ENCODE data around the gene TNFRSF13B. TPM values are rescaled to one million over a fixed set of nuclear protein-coding genes. Genes with fewer than 3 reads are reported as not detected.
"Not testable (repeated sequence)": the region's sequence is repeated elsewhere in the genome, so short reads cannot be mapped to it uniquely, and the experiment has no call there.

The TNFRSF13B gene
- total RNA-seq, 1 experiment from 2014 or later: not detected

DNA sequence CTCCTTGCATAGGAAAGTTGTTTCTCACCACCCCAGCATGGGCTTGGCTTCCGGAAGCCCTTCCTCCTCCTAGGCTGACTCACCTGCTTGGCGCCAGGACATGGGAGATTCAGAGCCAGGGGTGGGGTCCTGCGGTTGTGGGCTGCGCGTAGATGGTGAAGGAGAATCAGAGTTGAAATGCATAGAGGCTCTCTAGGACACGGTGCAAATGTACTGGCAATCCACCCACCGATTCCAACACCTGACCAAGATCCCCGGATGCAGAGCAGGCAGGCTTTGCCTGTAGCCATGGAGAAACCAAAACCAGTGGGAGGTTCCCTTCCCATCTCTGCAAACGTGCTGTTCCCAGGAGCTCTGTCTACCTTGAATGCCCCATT lies 42.8 kb upstream of the TNFRSF13B start:
- H3K9me2 ChIP-seq (ENCODE audit: insufficient read depth); CTCF ChIA-PET; RAD21 ChIA-PET (ENCODE audit: low non-redundant PET in 1 of 2, low total read pairs in 2 of 2, uncharacterized antibody in 2 of 2, unreplicated experiment in 2 of 2); H3K36me3 ChIP-seq (ENCODE audit: control insufficient read depth in 1 of 2, insufficient read depth in 2 of 2, low read length in 2 of 2); intact Hi-C loops (cut with micrococcal nuclease); H4K20me1 ChIP-seq (ENCODE audit: insufficient read depth); H2AFZ ChIP-seq (ENCODE audit: low read depth, low read length, poor library complexity, severe bottlenecking); BruUV-seq (replicated peaks); H3K27me3 ChIP-seq (ENCODE audit: insufficient read depth, low read length); H3K9me3 ChIP-seq (ENCODE audit: control insufficient read depth in 1 of 2, insufficient read depth in 1 of 2, low read depth in 1 of 2, low read length in 2 of 2); H3K79me2 ChIP-seq (ENCODE audit: insufficient read depth, low read length): not testable (repeated sequence)
- Histone ChIP-seq H3K4me3 (replicated peaks in 1 of 2; ENCODE audit: low read depth in 1 of 2, low read length in 2 of 2) (peak overlapping the region; percentile 20 to 40), H3K9ac (ENCODE audit: low read length) (peak overlapping the region; percentile 73), H3K4me1 (ENCODE audit: control insufficient read depth in 1 of 2, insufficient read depth in 2 of 2, low read length in 2 of 2) (peaks cover 55 to 76% of the 10 kb centered on the region in 2 experiments), H3K4me2 (ENCODE audit: low read length) (peak overlapping the region; percentile 60), H3K27ac (ENCODE audit: low read depth, low read length) (peak overlapping the region; percentile 71)
- TF ChIP-seq CBX3 (IDR thresholded peaks at IDR 0.05; ENCODE audit: low read depth): peak; percentile 37
- peak; percentile 23 for TF ChIP-seq TCF7L2 (IDR thresholded peaks at IDR 0.05; ENCODE audit: borderline replicate concordance, extremely low read depth, insufficient read depth, insufficient read length)
- peak; percentile 88 for TF ChIP-seq SP1 (IDR thresholded peaks at IDR 0.05; ENCODE audit: low read depth)
- TF ChIP-seq, protein P1, sequence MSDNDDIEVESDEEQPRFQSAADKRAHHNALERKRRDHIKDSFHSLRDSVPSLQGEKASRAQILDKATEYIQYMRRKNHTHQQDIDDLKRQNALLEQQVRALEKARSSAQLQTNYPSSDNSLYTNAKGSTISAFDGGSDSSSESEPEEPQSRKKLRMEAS (IDR thresholded peaks at IDR 0.05): peak; percentile 72
- TF ChIP-seq POLR2AphosphoS5 (IDR thresholded peaks at IDR 0.05; ENCODE audit: low read depth, low read length): peak; percentile 37; the same call in 1 of the 2 replicates
- POLR2A ChIA-PET: interaction anchor here (3.5 kb wide), 1 partner anchor 13 kb away, joined by 19 read pairs; no protein-coding TSS in a partner anchor
- DNase-seq (ENCODE audit: low read depth, low spot score): peak; percentile 80
- peak; percentile 35 for ATAC-seq

DNA sequence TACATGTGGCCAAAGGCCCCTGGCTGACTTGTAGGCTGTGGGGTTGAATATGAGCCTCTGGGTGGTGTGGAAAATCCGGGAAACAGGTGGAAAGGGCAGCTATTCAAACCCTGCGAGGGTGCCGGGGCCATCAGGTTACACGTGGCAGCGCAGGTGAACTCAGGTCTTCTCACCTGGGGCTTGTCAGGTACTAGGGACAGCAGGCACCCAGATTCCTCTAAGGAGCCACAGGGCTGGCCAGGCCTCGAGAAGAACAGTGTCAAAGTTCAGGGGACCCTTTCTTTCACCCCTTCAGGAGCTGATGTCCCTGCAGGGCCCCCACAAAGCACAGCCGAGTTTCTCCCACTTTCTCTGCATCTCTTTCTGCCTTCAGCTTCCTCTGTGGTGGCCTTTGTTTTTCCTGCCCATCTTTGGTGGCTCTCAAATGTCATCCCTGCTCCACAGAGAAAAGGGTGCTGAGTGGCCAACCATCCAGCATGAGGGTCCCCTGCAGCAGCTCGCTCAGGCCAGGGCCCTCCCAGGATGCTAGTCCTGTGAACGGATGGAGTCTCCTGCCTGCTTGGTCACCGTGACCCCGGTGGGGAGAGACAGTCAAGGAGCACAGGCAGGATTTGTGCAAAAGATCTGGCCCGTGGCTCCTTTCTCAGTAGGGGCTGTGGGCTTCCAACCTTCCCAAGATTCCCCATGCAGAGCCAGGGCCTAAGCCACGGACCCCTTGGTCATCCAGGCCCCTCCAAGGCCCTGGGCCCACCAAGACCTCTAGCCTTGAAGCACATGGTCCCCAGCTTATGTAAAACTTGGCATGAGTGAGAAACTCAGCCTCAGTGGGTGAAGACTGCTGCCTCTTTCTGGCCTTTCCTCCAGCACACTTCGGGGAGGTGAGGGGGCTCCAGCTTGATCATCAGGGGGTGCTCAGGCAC lies 42.2 kb upstream of the TNFRSF13B start:
- RAD21 ChIA-PET (ENCODE audit: low non-redundant PET in 1 of 2, low total read pairs in 2 of 2, uncharacterized antibody in 2 of 2, unreplicated experiment in 2 of 2); CTCF ChIA-PET; H3K9me3 ChIP-seq (ENCODE audit: control insufficient read depth in 1 of 2, insufficient read depth in 1 of 2, low read depth in 1 of 2, low read length in 2 of 2); H3K79me2 ChIP-seq (ENCODE audit: insufficient read depth, low read length); DNase-seq (ENCODE audit: low read depth, low spot score); ATAC-seq; intact Hi-C loops (cut with micrococcal nuclease); H4K20me1 ChIP-seq (ENCODE audit: insufficient read depth); H2AFZ ChIP-seq (ENCODE audit: low read depth, low read length, poor library complexity, severe bottlenecking); H3K27me3 ChIP-seq (ENCODE audit: insufficient read depth, low read length); H3K36me3 ChIP-seq (ENCODE audit: control insufficient read depth in 1 of 2, insufficient read depth in 2 of 2, low read length in 2 of 2); H3K9me2 ChIP-seq (ENCODE audit: insufficient read depth): not testable (repeated sequence)
- Histone ChIP-seq H3K4me2 (ENCODE audit: low read length) (peak overlapping the region; percentile 60), H3K4me3 (replicated peaks in 1 of 2; ENCODE audit: low read depth in 1 of 2, low read length in 2 of 2) (peak overlapping the region; percentile 20 to 40), H3K4me1 (ENCODE audit: control insufficient read depth in 1 of 2, insufficient read depth in 2 of 2, low read length in 2 of 2) (peaks cover 54 to 76% of the 10 kb centered on the region in 2 experiments), H3K27ac (ENCODE audit: low read depth, low read length) (peak overlapping the region; percentile 71), H3K9ac (ENCODE audit: low read length) (peak overlapping the region; percentile 73)
- POLR2A ChIA-PET: interaction anchor here (3.5 kb wide), 1 partner anchor 14 kb away, joined by 19 read pairs; no protein-coding TSS in a partner anchor
- TSS peak; percentile 80 for BruUV-seq (replicated peaks)
